T-cell (primary cell): ENCODE data around the gene IDH1. TPM values are rescaled to one million over a fixed set of nuclear protein-coding genes. Genes with fewer than 3 reads are reported as not detected.
"Not testable (repeated sequence)": the region's sequence is repeated elsewhere in the genome, so short reads cannot be mapped to it uniquely, and the experiment has no call there.

ENCODE experiments used
- ATAC-seq, 4 experiments: fragments of 200-7000 bp in 3 of 4; fragments of 150-1000 bp in 1 of 4; cut with Tn5 transposase; replicated peaks in 1 of 4; 1 replicate in 3 of 4; 2 replicates in 1 of 4; pipeline ENCODE4 v1.10.0; 2021; ENCODE audit warnings: moderate library complexity in 3 of 4, mild to moderate bottlenecking in 2 of 4, moderate number of reproducible peaks in 1 of 4
- CTCF ChIA-PET, 2 donors: fragments of 300-600 bp; sonication (Branson Sonifier 250); formaldehyde crosslinking; loops; one replicate each; lab custom pipeline; 2022; ENCODE audit warnings: antibody characterized with exemption in 2 of 2; lab: Charles Lee
- POLR2A ChIA-PET, 2 donors: fragments of 300-600 bp; sonication (Branson Sonifier 250); formaldehyde crosslinking; loops; one replicate each; lab custom pipeline; 2022; ENCODE audit warnings: antibody characterized with exemption in 2 of 2; lab: Charles Lee
- DNase-seq, 35 experiments: peaks; one replicate each; pipeline versions ENCODE4 v3.0.0 to v3.0.0-alpha.2; 2013 to 2023
- H3K27ac ChIP-seq: one replicate; pipeline ENCODE4 v1.5.1; 2013; ENCODE audit warnings: low read length
- H3K27me3 ChIP-seq, 2 experiments: replicated peaks in 1 of 2; 1 replicate in 1 of 2; 2 replicates in 1 of 2; pipeline versions ENCODE4 v1.6.1 to v1.7.0; 2013; ENCODE audit warnings: low read length in 1 of 2, mixed read lengths in 1 of 2; ENCODE audit not compliant: control insufficient read depth in 2 of 2, insufficient read depth in 2 of 2; ENCODE audit errors: extremely low read depth in 1 of 2
- H3K36me3 ChIP-seq, 2 donors: 1 replicate in 1 of 2; 2 replicates in 1 of 2; pipeline versions ENCODE4 v1.6.1 to v1.7.0; 2013; ENCODE audit warnings: low read length in 1 of 2; ENCODE audit not compliant: control insufficient read depth in 2 of 2, insufficient read depth in 1 of 2; ENCODE audit errors: extremely low read depth in 1 of 2
- H3K4me1 ChIP-seq, 2 experiments: 1 replicate in 1 of 2; 2 replicates in 1 of 2; pipeline versions ENCODE4 v1.6.1 to v1.7.0; 2013; ENCODE audit warnings: low read length in 2 of 2, mixed read lengths in 1 of 2; ENCODE audit not compliant: insufficient read depth in 2 of 2, control insufficient read depth in 1 of 2; ENCODE audit errors: extremely low read depth in 1 of 2
- H3K4me3 ChIP-seq, 2 donors: 1 replicate in 1 of 2; 2 replicates in 1 of 2; pipeline versions ENCODE4 v1.5.1 to v1.7.0; 2013; ENCODE audit warnings: mild to moderate bottlenecking in 2 of 2, low read length in 1 of 2, moderate library complexity in 1 of 2; ENCODE audit not compliant: control insufficient read depth in 1 of 2; ENCODE audit errors: extremely low read depth in 1 of 2
- H3K9me3 ChIP-seq: 2 replicates; pipeline ENCODE4 v1.7.0; 2013
- H3K27ac Mint-ChIP-seq, 2 donors: one replicate each; pipeline ENCODE4 v1.8.0; 2020 to 2021; ENCODE audit warnings: mild to moderate bottlenecking in 2 of 2, mixed read lengths in 2 of 2
- H3K27me3 Mint-ChIP-seq, 2 donors: one replicate each; pipeline ENCODE4 v1.8.0; 2021 to 2022; ENCODE audit warnings: mixed read lengths in 2 of 2
- H3K36me3 Mint-ChIP-seq: one replicate; pipeline ENCODE4 v1.8.0; 2021; ENCODE audit warnings: mixed read lengths
- H3K4me1 Mint-ChIP-seq, 3 donors: one replicate each; pipeline ENCODE4 v1.8.0; 2020 to 2022; ENCODE audit warnings: mixed read lengths in 3 of 3, mild to moderate bottlenecking in 1 of 3
- H3K4me3 Mint-ChIP-seq, 3 donors: one replicate each; pipeline ENCODE4 v1.8.0; 2020 to 2022; ENCODE audit warnings: mild to moderate bottlenecking in 3 of 3, mixed read lengths in 3 of 3, moderate library complexity in 3 of 3
- H3K9me3 Mint-ChIP-seq, 3 donors: one replicate each; pipeline ENCODE4 v1.8.0; 2020 to 2022; ENCODE audit warnings: mixed read lengths in 3 of 3
- WGBS: methylation state at CpG from one replicate; pipeline ENCODE4 v1.1.5; 2013; ENCODE audit warnings: missing lambda C conversion rate; ENCODE audit not compliant: insufficient coverage; 5-methylcytosine and 5-hydroxymethylcytosine counted together
- total RNA-seq, 35 experiments: library from RNA in 6 of 35; stranded (reverse) in 6 of 35; fragments of 120-200 nt in 1 of 35; gene quantifications; one replicate each; pipeline versions ENCODE4 v1.2.1 to v1.2.4 and lab custom pipeline; 2013 to 2026

IDH1 gene
- total RNA-seq, 5 donors from 2014 or later (not counting 1 experiment from before 2014, with no cell fraction given): 5.1 to 22.9 (median 22.2) TPM

DNA sequence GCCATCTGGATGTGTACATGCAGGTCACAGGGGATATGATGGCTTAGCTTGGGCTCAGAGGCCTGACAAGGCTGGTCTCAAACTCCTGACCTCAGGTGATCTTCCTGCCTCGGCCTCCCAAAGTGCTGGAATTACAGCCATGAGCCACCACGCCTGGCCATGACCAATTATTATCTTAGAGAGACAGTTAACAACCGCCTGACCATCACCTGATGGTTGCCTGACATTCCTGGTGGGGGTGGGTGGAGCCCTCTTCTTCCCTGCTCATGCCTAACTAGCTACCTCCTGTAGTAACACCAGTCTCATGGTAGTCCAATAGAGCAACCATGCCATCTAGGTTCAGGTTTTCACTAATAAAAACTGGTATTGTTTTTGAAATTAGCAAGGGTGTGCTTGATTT is 33.0 kb downstream of the IDH1 start:
- H3K36me3 ChIP-seq, POLR2A ChIA-PET, H3K4me3 ChIP-seq, H3K4me1 Mint-ChIP-seq, H3K9me3 ChIP-seq, H3K4me1 ChIP-seq, ATAC-seq, H3K36me3 Mint-ChIP-seq, H3K27me3 ChIP-seq, H3K27ac Mint-ChIP-seq, H3K27ac ChIP-seq, H3K4me3 Mint-ChIP-seq, DNase-seq, H3K27me3 Mint-ChIP-seq, CTCF ChIA-PET: not testable (repeated sequence)
- WGBS: 100% methylated on average over 1 of the region's 3 CpGs
- H3K9me3 Mint-ChIP-seq: peaks cover 0 to 11% (median 6%) of the 10 kb centered on the region in 3 donors

DNA sequence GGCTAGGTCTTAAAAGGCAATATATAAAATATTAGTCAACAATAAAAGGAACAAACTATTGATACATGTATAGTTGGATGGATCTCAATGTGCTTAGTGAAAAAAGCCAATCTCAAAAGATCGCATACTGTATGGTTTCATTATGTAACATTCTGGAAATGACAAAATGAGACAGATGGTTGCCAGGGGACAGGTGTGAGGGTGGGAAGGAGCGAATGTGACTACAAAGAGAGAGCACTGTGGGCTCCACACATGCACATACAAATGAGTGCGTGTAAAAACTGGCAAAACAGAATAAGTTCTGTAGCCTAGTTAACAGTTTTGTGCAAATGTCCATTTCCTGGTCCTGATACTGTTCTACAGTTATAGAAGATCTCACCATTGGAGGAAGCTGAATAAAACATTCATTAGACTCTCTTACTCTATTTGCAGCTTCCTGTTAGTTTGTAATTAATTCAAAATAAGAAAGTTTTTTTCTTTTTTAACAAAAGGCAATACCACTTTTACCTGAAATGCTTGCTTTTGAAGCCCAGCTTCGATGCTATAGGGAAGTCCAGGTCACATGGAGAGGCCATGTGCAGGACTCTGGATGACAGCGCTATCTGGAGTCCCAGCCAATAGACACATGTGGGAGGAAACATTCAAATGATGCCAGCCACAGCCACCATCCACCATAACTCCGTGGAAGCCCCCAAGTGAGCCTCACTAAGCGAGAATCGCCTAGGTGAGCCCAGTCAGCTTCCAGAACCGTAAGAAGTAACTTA is 44.0 kb downstream of the IDH1 start:
- Histone ChIP-seq H3K27me3 (no peaks in the 10 kb centered on the region), H3K36me3 (no peaks in the 10 kb centered on the region), H3K4me3 (no peak overlapping the region), H3K27ac (no peak overlapping the region), H3K4me1 (no peaks in the 10 kb centered on the region), H3K9me3 (no peaks in the 10 kb centered on the region)
- ATAC-seq (no peak), DNase-seq (no peak)
- POLR2A ChIA-PET: no interaction called here
- peaks cover 3 to 8% of the 10 kb centered on the region in 2 donors for H3K27me3 Mint-ChIP-seq
- no peak overlapping the region for H3K27ac Mint-ChIP-seq
- peaks cover 0 to 8% (median 0%) of the 10 kb centered on the region in 3 donors for H3K4me1 Mint-ChIP-seq
- CTCF ChIA-PET: no interaction called here
- H3K9me3 Mint-ChIP-seq: no peaks in the 10 kb centered on the region
- H3K36me3 Mint-ChIP-seq: no peaks in the 10 kb centered on the region
- H3K4me3 Mint-ChIP-seq: no peak overlapping the region
- 71% methylated on average over 3 of the region's 9 CpGs for WGBS

DNA sequence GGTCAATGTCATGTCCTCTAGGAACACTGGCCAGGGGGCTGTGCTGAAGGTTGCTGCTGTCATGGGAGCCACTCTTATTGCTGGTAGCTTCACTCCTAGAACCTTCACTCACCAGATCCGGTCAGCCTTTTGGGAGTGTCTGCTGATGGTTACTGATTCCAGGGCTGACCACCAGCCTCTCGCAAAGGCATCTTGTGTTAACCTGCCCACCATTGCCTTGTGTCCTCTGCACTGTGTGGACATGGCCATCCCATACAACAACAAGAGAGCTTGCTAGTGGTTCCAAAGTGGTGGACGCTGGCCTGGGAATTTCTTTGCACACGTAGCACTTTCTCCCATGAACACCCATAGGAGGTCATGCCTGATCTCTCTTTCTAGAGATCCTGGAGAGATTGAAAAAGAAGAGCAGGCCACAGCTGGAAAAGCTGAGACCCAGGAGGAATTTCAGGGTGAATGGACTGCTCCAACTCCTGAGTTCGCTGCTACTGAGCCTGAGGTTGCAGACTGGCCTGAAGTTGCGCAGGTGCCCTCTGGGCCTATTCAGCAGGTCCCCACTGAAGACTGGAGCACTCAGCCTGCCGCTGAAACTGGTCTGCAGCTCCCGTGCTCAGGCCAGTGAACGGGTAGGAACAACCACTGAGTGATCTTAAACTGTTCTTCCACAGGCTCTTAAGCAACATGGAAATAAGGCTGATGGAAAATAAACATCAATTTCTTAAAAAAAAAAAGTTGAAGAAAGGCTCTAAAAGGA is 46.4 kb downstream of the IDH1 start:
- peaks cover 5 to 8% (median 6%) of the 10 kb centered on the region in 3 donors for H3K4me1 Mint-ChIP-seq
- H3K9me3 Mint-ChIP-seq: no peaks in the 10 kb centered on the region
- ATAC-seq (no peak), DNase-seq (no peak)
- no peaks in the 10 kb centered on the region for H3K27me3 ChIP-seq
- no peak overlapping the region for H3K27ac ChIP-seq
- H3K4me1 ChIP-seq: no peaks in the 10 kb centered on the region
- no peaks in the 10 kb centered on the region for H3K9me3 ChIP-seq
- no peaks in the 10 kb centered on the region for H3K36me3 ChIP-seq
- peaks cover 3 to 8% of the 10 kb centered on the region in 2 donors for H3K27me3 Mint-ChIP-seq
- H3K36me3 Mint-ChIP-seq: no peaks in the 10 kb centered on the region
- no peak overlapping the region for H3K27ac Mint-ChIP-seq
- 90% methylated on average over 4 of the region's 9 CpGs for WGBS
- POLR2A ChIA-PET: interaction anchor here in 1 of 2 donors (0.7 kb wide), 1 partner anchor 622 kb away, joined by 3 read pairs; no protein-coding TSS in a partner anchor
- CTCF ChIA-PET: no interaction called here
- no peak overlapping the region for H3K4me3 Mint-ChIP-seq
- no peak overlapping the region for H3K4me3 ChIP-seq

DNA sequence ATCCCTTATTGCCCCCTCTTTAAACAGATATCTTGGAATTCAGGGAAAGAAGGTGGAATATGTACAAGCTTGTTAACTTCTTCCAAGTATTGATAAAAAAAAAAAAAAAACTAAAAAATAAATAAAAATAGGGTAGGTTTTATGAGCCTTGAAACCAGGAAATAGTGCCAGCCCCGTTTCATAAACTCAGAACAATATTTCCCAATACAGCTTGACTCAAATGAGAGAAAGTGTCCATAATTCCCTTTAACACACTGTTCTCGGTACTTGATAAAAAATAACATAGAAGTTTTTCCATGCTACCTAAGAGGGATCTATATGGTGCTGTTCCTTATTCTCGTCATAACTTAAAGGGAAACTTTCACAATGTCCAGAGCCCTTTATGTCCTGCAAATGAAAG is 47.1 kb downstream of the IDH1 start:
- no peak overlapping the region for H3K4me3 ChIP-seq
- no peak overlapping the region for H3K4me3 Mint-ChIP-seq
- H3K27ac Mint-ChIP-seq: no peak overlapping the region
- no peaks in the 10 kb centered on the region for H3K27me3 ChIP-seq
- ATAC-seq (no peak), DNase-seq (no peak)
- no peaks in the 10 kb centered on the region for H3K4me1 ChIP-seq
- no CpG with 5 or more reads among the region's 3 CpGs for WGBS
- H3K27me3 Mint-ChIP-seq: peaks cover 3 to 8% of the 10 kb centered on the region in 2 donors
- no peak overlapping the region for H3K27ac ChIP-seq
- peaks cover 4 to 6% (median 5%) of the 10 kb centered on the region in 3 donors for H3K4me1 Mint-ChIP-seq
- no peaks in the 10 kb centered on the region for H3K9me3 ChIP-seq
- H3K36me3 Mint-ChIP-seq: no peaks in the 10 kb centered on the region
- POLR2A ChIA-PET: interaction anchor here in 1 of 2 donors (0.6 kb wide), 1 partner anchor 35 kb away, joined by 7 read pairs; no protein-coding TSS in a partner anchor
- H3K9me3 Mint-ChIP-seq: no peaks in the 10 kb centered on the region
- CTCF ChIA-PET: interaction anchor here in 1 of 2 donors (0.6 kb wide), 1 partner anchor 168 kb away, joined by 5 read pairs; no protein-coding TSS in a partner anchor
- no peaks in the 10 kb centered on the region for H3K36me3 ChIP-seq

DNA sequence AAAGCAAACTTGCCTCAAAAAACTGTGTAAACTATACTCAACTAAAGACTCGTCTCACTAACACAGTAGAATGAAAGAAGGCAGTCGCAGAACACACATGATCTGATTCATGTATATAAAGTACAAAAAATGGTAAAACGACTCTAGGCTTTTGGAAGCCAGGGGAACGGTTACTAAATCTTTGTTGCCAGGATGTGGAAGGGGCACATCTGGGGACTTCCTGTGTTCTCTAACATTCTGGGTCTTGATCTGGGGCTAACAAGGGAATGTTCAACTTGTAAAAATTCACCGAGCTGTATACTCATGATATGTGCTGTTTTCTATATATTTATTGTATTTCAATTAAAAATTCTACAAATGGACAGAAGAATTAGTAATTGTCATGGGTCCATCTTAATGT is 50.7 kb downstream of the IDH1 start:
- Histone ChIP-seq H3K4me1 (no peaks in the 10 kb centered on the region), H3K27me3 (peaks cover 0 to under 1% of the 10 kb centered on the region in 2 experiments), H3K4me3 (no peak overlapping the region), H3K36me3 (no peaks in the 10 kb centered on the region), H3K9me3 (no peaks in the 10 kb centered on the region), H3K27ac (no peak overlapping the region)
- Mint-ChIP-seq H3K36me3 (no peaks in the 10 kb centered on the region), H3K4me1 (peaks cover 4 to 6% (median 5%) of the 10 kb centered on the region in 3 donors), H3K27ac (peak overlapping the region in 1 of 2 donors; percentile 7), H3K27me3 (peaks cover 0 to under 1% of the 10 kb centered on the region in 2 donors), H3K9me3 (no peaks in the 10 kb centered on the region), H3K4me3 (no peak overlapping the region)
- ChIA-PET POLR2A (no interaction called here), CTCF (interaction anchor here in 1 of 2 donors (0.7 to 1.1 kb wide), 2 partner anchors 29 to 450 kb away, joined by 3 to 4 read pairs; no protein-coding TSS in a partner anchor)
- no peak for DNase-seq
- WGBS: 0% methylated on average over 1 of the region's 5 CpGs
- no peak for ATAC-seq

DNA sequence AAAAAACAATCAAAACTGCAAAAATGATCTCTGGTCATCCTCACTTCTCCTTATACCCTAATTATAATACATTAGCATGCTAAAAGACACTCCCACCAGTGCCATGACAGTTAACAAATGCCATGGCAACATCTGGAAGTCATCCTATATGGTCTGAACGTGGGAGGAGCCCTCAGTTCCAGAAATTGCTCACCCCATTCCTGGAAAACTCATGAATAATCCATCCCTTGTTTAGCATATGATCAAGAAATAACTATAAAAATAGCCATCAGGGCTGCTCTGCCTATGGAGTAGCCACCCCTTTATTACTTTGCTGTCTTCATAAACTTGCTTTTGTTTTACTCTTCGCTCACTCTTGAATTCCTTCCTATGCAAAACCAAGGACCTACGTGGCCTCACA is 59.3 kb downstream of the IDH1 start:
- Histone ChIP-seq H3K36me3 (no peaks in the 10 kb centered on the region), H3K9me3 (no peaks in the 10 kb centered on the region), H3K4me3 (no peak overlapping the region), H3K27ac (no peak overlapping the region), H3K4me1 (no peaks in the 10 kb centered on the region), H3K27me3 (peaks cover 0 to 7% of the 10 kb centered on the region in 2 experiments)
- 67% methylated on average over 3 of the region's 3 CpGs for WGBS
- H3K9me3 Mint-ChIP-seq: no peaks in the 10 kb centered on the region
- POLR2A ChIA-PET: no interaction called here
- no peak overlapping the region for H3K4me3 Mint-ChIP-seq
- no peak for ATAC-seq
- no peak overlapping the region for H3K27ac Mint-ChIP-seq
- DNase-seq: no peak
- no peaks in the 10 kb centered on the region for H3K36me3 Mint-ChIP-seq
- H3K4me1 Mint-ChIP-seq: no peaks in the 10 kb centered on the region
- H3K27me3 Mint-ChIP-seq: peaks cover 0 to 4% of the 10 kb centered on the region in 2 donors
- CTCF ChIA-PET: no interaction called here
